GM21367 (cell line): ENCODE measurements around the gene HBA2.
"Not testable (repeated sequence)": the region's sequence is repeated elsewhere in the genome, so short reads cannot be mapped to it uniquely, and the experiment has no call there.

Experiments used
- ATAC-seq: cut with Tn5 transposase; IDR thresholded peaks from one replicate; pipeline ENCODE4 v1.9.1; 2021; ENCODE audit not compliant: unreplicated experiment

Gene HBA2

GRCh38 chr16:172374-172941 is at the start of gene HBA2:
TSS of gene HBA2 (plus strand) at chr16:172876. CDS start at chr16:172913, 37 bp downstream.
- not testable (repeated sequence) for ATAC-seq

DNA sequence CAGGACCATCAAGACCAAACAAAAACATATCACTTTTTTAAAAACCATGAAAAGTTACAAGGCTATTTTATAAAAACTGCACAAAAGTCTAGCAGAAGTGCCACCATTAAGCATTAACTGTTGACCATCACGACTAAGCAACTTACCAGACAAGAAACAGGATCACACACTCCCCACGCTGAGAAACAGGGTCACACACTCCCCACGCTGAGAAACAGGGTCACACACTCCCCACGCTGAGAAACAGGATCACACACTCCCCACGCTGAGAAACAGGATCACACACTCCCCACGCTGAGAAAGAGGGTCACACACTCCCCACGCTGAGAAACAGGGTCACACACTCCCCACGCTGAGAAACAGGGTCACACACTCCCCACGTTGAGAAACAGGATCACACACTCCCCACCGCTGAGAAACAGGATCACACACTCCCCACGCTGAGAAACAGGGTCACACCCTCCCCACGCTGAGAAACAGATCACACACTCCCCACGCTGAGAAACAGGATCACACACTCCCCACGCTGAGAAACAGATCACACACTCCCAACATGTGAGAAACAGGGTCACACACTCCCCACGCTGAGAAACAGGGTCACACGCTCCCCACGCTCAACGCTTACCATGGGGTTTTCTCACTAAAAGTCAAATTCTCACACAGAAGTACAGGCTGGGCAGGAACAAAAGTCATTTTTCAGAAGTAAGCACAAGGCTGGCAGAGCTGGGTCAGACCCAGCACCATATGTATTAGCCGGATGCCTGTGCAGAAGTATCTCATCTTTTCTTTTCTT is 48.9 kb upstream of the HBA2 start:
- ATAC-seq, result not testable (repeated sequence)

GRCh38 chr16:125011-125410 is 47.7 kb upstream of the HBA2 start:
- ATAC-seq, result no peak

- no peak for ATAC-seq
These were observed 43.6 kb upstream of the HBA2 start for GRCh38 chr16:129075-129474.

- ATAC-seq, result no peak
These were observed 42.0 kb upstream of the HBA2 start for GRCh38 chr16:130533-131173.

DNA sequence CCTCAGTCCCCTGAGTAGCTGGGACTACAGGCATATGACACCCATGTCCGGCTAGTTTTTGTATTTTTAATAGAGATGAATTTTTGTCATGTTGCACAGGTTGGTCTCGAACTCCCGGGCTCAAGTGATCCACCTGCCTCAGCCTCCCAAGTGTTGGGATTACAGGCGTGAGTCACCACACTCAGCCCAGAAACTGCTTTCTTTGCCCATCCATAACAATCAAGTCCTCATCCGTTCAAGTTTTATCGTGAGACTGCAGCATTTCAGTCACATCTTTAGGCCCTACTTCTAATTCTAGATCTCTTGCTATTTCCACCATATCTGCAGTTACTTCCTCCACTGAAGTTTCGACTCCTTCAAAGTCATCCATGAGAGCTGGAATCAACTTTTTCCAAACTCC is 40.6 kb upstream of the HBA2 start:
- ATAC-seq, result no peak

- no peak for ATAC-seq
These were observed 39.0 kb upstream of the HBA2 start for GRCh38 chr16:133716-134115.

- no peak for ATAC-seq
These were observed 34.6 kb upstream of the HBA2 start for GRCh38 chr16:138049-138417.

GRCh38 chr16:140175-140857 is 32.4 kb upstream of the HBA2 start:
- ATAC-seq, result no peak

DNA sequence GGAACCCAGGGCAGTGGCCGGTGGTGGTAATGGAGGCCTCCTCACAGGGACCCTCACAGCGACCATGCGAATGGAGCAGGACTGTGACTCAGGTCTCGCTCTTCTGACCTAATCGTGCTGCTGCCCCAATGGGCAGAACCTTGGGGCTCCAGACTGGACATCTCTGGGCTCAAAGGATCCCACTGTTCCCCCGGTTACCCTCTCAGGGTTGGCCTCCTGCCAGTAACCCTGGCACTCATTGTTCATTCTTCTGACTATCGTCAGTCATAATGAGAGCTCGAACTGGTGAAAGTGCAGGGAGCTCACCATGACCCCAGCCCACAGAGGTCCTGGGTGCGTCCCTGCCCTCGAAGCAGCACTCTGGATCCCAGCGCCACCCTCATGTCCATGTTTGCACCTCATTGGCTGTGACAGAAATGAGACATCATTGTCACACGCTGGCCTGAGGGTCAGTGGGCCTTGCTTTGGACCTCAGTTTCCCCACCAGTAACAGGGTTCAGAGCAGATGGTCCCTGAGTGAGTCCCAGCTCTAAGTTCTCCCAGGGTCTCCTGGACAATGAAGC is 30.2 kb upstream of the HBA2 start:
- ATAC-seq, result no peak

GRCh38 chr16:143047-143446 is 29.6 kb upstream of the HBA2 start:
- ATAC-seq, result no peak

DNA sequence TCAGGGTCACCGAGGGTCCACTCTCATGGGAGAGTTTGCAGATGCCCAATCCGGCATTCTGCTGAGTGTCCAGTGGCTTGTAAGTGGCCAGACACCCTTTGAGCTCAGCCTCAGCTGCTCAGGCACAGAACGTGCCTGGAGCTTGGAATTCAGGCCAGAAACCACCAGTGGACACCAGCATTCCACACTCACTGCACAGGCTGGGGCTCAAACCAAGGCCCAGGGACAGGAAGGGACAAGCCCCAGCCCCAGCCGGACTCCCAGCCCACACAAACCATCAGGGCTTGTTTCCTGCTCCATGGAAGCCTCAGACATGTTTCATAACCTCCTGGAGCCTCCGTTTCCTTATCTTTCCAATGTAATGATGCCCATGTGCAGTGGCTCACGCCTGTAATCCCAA is 29.2 kb upstream of the HBA2 start:
- no peak for ATAC-seq

DNA sequence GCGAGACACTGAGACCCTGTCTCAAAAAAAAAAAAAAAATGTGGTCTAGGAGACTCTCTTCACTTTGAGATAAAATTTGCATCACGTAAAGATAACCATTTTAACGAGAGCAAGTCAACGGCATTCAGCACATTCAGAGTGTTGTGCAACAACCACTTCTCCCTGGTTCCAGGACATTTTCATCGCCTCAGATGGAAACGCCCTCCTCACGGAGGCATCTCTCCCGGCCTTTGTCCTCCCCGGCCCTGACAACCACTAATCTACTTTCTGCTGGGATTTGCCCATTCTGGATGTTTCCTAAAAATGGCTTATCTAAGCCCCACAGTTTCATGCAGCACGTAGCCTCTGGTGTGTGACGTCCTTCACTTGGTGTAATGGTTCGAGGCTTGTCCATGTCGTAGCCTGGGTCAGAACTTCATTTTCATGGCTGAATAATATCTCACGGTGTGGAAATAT is 27.9 kb upstream of the HBA2 start:
- ATAC-seq, result no peak

GRCh38 chr16:146646-147045 is 26.0 kb upstream of the HBA2 start:
- ATAC-seq, result no peak

DNA sequence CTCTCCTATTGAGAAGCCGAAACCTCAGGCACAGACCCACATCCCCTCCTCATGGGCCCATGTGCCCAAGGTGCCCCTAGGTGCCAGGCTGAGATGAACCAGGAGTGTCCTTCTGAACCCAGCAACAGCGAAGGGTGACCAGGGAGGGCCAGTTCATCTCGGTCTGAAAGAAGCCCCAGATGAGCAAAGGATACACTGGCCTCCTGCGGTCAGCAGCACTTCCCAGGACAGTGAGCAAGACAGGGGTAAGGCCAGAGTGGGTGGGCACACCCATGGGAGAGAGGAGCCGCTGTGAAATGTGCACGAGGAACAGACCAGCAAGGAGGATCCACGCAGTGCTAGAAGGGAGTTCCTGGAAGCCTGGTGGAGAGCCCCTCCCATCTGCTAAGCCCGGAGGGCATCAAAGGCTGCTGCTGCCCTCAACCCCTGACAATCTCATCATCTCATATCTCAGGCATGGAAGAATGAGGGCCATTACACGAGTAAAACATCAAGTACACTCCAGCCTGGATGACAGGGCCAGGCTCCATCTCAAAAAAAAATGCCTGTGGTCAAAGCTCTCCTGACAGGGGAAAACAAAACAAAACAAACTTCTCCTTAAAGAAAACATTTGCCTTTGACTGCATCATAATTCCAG is 23.5 kb upstream of the HBA2 start:
- no peak for ATAC-seq

GRCh38 chr16:152141-153128 is 20.2 kb upstream of the HBA2 start, which contains the start of gene HBZ:
TSS of gene HBZ (plus strand) at chr16:152644. CDS start at chr16:152910, 266 bp downstream.
- no peak for ATAC-seq

DNA sequence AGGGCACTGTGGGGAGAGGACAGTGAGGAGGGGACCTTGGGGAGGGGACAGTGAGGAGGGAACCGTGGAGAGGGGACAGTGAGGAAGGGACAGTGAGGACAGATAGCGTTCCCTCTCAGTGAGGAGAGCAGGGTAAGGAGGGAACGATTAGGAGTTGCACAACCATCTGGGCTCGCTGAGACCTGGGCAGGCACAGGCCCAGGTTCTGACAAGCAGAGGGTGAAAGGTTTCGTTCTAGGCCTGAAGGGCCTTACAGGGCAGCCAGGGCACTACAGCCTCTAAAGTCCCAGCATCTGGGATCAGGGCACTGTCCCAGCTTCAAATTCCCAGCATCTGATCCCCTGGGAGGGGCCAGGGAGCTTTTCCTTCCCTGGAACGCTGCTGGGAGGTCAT is 19.6 kb upstream of the HBA2 start:
- not testable (repeated sequence) for ATAC-seq

DNA sequence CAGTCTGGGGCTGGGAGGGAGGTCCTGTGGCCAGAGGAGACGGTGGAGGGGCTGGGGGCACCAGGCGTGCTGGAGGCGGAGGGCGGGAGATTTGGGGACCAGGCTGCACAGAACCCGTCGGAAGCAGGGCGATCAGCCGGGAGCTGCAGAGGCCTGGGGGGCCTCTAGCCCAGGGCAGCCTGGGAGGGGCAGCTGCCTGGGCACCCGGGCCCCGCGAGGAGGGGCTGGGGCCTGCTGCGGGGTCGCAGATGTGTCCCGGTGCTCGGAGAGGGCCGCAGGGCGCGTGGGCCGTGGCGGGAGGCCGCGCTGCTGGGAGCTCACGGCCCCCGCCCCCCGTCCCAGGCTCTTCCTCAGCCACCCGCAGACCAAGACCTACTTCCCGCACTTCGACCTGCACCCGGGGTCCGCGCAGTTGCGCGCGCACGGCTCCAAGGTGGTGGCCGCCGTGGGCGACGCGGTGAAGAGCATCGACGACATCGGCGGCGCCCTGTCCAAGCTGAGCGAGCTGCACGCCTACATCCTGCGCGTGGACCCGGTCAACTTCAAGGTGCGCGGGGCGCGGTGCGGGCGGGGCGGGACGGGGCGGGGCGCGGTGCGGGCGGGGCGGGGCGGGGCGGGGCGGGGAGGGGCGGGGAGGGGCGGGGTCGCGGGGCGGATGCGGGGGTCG is 19.0 kb upstream of the HBA2 start:
- not testable (repeated sequence) for ATAC-seq
